Mesenchymal stem cell (in vitro differentiated cells and primary cell): Measurements from ENCODE around the gene TTC24.

Experiments used
- DNase-seq: peaks from one replicate; pipeline ENCODE4 v3.0.0-alpha.2; 2013
- H2AFZ ChIP-seq: one replicate; pipeline ENCODE4 v1.6.1; 2013; ENCODE audit warnings: low read depth, mild to moderate bottlenecking, control low read depth, inconsistent platforms, low read length, moderate library complexity
- H2AK5ac ChIP-seq: 2 replicates; pipeline ENCODE4 v1.6.1; 2013; ENCODE audit warnings: low read length, moderate library complexity, mild to moderate bottlenecking, inconsistent platforms; ENCODE audit not compliant: severe bottlenecking
- H2BK120ac ChIP-seq: one replicate; pipeline ENCODE4 v1.6.1; 2013; ENCODE audit warnings: low read depth, mild to moderate bottlenecking, inconsistent platforms, low read length, moderate library complexity
- H2BK12ac ChIP-seq, 2 experiments: one replicate each; pipeline ENCODE4 v1.6.1; 2013; ENCODE audit warnings: inconsistent platforms in 2 of 2, low read length in 2 of 2, mild to moderate bottlenecking in 2 of 2, moderate library complexity in 2 of 2, control low read depth in 1 of 2
- H2BK15ac ChIP-seq: one replicate; pipeline ENCODE4 v1.6.1; 2013; ENCODE audit warnings: mild to moderate bottlenecking, low read depth, inconsistent platforms; ENCODE audit not compliant: poor library complexity, severe bottlenecking
- H2BK5ac ChIP-seq: 2 replicates; pipeline ENCODE4 v1.6.1; 2013; ENCODE audit warnings: low read depth, mild to moderate bottlenecking, low read length, control low read depth, inconsistent platforms; ENCODE audit not compliant: poor library complexity, severe bottlenecking
- H3K14ac ChIP-seq, 2 experiments: one replicate each; pipeline ENCODE4 v1.6.1; 2013; ENCODE audit warnings: inconsistent platforms in 2 of 2, low read length in 2 of 2, control low read depth in 1 of 2, mild to moderate bottlenecking in 1 of 2, moderate library complexity in 1 of 2
- H3K18ac ChIP-seq, 2 experiments: one replicate each; pipeline ENCODE4 v1.6.1; 2013; ENCODE audit warnings: inconsistent platforms in 2 of 2, low read length in 2 of 2, control low read depth in 1 of 2, low read depth in 1 of 2, mild to moderate bottlenecking in 1 of 2
- H3K23ac ChIP-seq, 2 experiments: one replicate each; pipeline ENCODE4 v1.6.1; 2013; ENCODE audit warnings: inconsistent platforms in 2 of 2, low read length in 2 of 2, mild to moderate bottlenecking in 2 of 2, moderate library complexity in 2 of 2, control low read depth in 1 of 2
- H3K27ac ChIP-seq: 2 replicates; pipeline ENCODE4 v1.5.1; 2013; ENCODE audit warnings: mild to moderate bottlenecking, moderate library complexity, low read length, control low read depth, inconsistent platforms; ENCODE audit not compliant: poor library complexity, severe bottlenecking
- H3K27me3 ChIP-seq, 2 experiments: 2 replicates each; pipeline versions ENCODE4 v1.6.1 to v1.7.0; 2013; ENCODE audit warnings: low read length in 2 of 2, mild to moderate bottlenecking in 2 of 2, moderate library complexity in 2 of 2, control low read depth in 1 of 2, inconsistent platforms in 1 of 2; ENCODE audit not compliant: control insufficient read depth in 1 of 2, insufficient read depth in 1 of 2
- H3K36me3 ChIP-seq, 2 experiments: 2 replicates each; pipeline versions ENCODE4 v1.6.1 to v1.7.0; 2013; ENCODE audit warnings: low read length in 2 of 2, control low read depth in 1 of 2, inconsistent platforms in 1 of 2, low read depth in 1 of 2, mild to moderate bottlenecking in 1 of 2; ENCODE audit not compliant: insufficient read depth in 2 of 2, control insufficient read depth in 1 of 2
- H3K4ac ChIP-seq, 2 experiments: one replicate each; pipeline ENCODE4 v1.6.1; 2013; ENCODE audit warnings: inconsistent platforms in 2 of 2, low read length in 2 of 2, mild to moderate bottlenecking in 2 of 2, moderate library complexity in 2 of 2, control low read depth in 1 of 2, low read depth in 1 of 2
- H3K4me1 ChIP-seq: 2 replicates; pipeline ENCODE4 v1.6.1; 2013; ENCODE audit warnings: low read depth, low read length, control low read depth; ENCODE audit not compliant: control insufficient read depth, insufficient read depth
- H3K4me2 ChIP-seq: 2 replicates; pipeline ENCODE4 v1.6.1; 2013; ENCODE audit warnings: low read length, mild to moderate bottlenecking, inconsistent platforms; ENCODE audit not compliant: poor library complexity, severe bottlenecking
- H3K4me3 ChIP-seq, 2 experiments: 2 replicates each; pipeline versions ENCODE4 v1.5.1 to v1.7.0; 2013; ENCODE audit warnings: low read length in 2 of 2, mild to moderate bottlenecking in 2 of 2, control low read depth in 1 of 2, low read depth in 1 of 2; ENCODE audit not compliant: insufficient read depth in 1 of 2
- H3K79me1 ChIP-seq: replicated peaks from 2 replicates; pipeline ENCODE4 v1.6.1; 2013; ENCODE audit warnings: mild to moderate bottlenecking, control low read depth, low read length, inconsistent platforms; ENCODE audit not compliant: poor library complexity, severe bottlenecking
- H3K9ac ChIP-seq: 2 replicates; pipeline ENCODE4 v1.7.0; 2013; ENCODE audit warnings: mild to moderate bottlenecking, low read length, moderate library complexity
- H3K9me3 ChIP-seq: 2 replicates; pipeline ENCODE4 v1.7.0; 2013; ENCODE audit warnings: mild to moderate bottlenecking, low read length; ENCODE audit not compliant: control insufficient read depth
- H4K8ac ChIP-seq: one replicate; pipeline ENCODE4 v1.6.1; 2013; ENCODE audit warnings: inconsistent platforms, mild to moderate bottlenecking, low read length, moderate library complexity
- H4K91ac ChIP-seq: one replicate; pipeline ENCODE4 v1.6.1; 2013; ENCODE audit warnings: mild to moderate bottlenecking, low read length, inconsistent platforms
- WGBS: methylation state at CpG from one replicate; pipeline ENCODE4 v1.1.7; 2013; ENCODE audit warnings: mixed read lengths; 5-methylcytosine and 5-hydroxymethylcytosine counted together

Gene TTC24

GRCh38 chr1:156547434-156547833, 32.1 kb upstream of the TTC24 start:
- no peak overlapping the region for H2BK15ac ChIP-seq
- H3K14ac ChIP-seq: no peak overlapping the region
- no peak overlapping the region for H2BK12ac ChIP-seq
- no peak overlapping the region for H2BK120ac ChIP-seq
- WGBS: 96% methylated on average over 4 of the region's 4 CpGs
- no peak overlapping the region for H3K9ac ChIP-seq
- H3K36me3 ChIP-seq: peaks cover 9 to 24% of the 10 kb centered on the region in 2 experiments
- H3K9me3 ChIP-seq: no peaks in the 10 kb centered on the region
- no peaks in the 10 kb centered on the region for H3K27me3 ChIP-seq
- no peak for DNase-seq
- no peak overlapping the region for H3K4me2 ChIP-seq
- H3K4me3 ChIP-seq: no peak overlapping the region
- H3K27ac ChIP-seq: no peak overlapping the region
- H3K79me1 ChIP-seq: no peaks in the 10 kb centered on the region
- no peak overlapping the region for H2BK5ac ChIP-seq
- H2AK5ac ChIP-seq: no peak overlapping the region
- no peak overlapping the region for H3K18ac ChIP-seq
- no peak overlapping the region for H3K4ac ChIP-seq
- H4K91ac ChIP-seq: no peak overlapping the region
- no peak overlapping the region for H2AFZ ChIP-seq
- peaks cover 7% of the 10 kb centered on the region for H3K4me1 ChIP-seq
- no peak overlapping the region for H4K8ac ChIP-seq
- H3K23ac ChIP-seq: no peak overlapping the region

GRCh38 chr1:156547982-156548381, 31.5 kb upstream of the TTC24 start:
- H4K8ac ChIP-seq: no peak overlapping the region
- H3K9ac ChIP-seq: no peak overlapping the region
- no peak overlapping the region for H2BK5ac ChIP-seq
- no peak overlapping the region for H2BK15ac ChIP-seq
- H2BK12ac ChIP-seq: no peak overlapping the region
- H3K18ac ChIP-seq: no peak overlapping the region
- H2AFZ ChIP-seq: no peak overlapping the region
- H3K9me3 ChIP-seq: no peaks in the 10 kb centered on the region
- H3K27me3 ChIP-seq: no peaks in the 10 kb centered on the region
- H3K79me1 ChIP-seq: no peaks in the 10 kb centered on the region
- H3K4me2 ChIP-seq: no peak overlapping the region
- H2AK5ac ChIP-seq: no peak overlapping the region
- H3K23ac ChIP-seq: no peak overlapping the region
- H3K4me1 ChIP-seq: peaks cover 7% of the 10 kb centered on the region
- 94% methylated on average over 6 of the region's 9 CpGs for WGBS
- no peak for DNase-seq
- H3K27ac ChIP-seq: no peak overlapping the region
- H2BK120ac ChIP-seq: no peak overlapping the region
- no peak overlapping the region for H4K91ac ChIP-seq
- no peak overlapping the region for H3K14ac ChIP-seq
- H3K36me3 ChIP-seq: peaks cover 9 to 24% of the 10 kb centered on the region in 2 experiments
- no peak overlapping the region for H3K4ac ChIP-seq
- no peak overlapping the region for H3K4me3 ChIP-seq

DNA sequence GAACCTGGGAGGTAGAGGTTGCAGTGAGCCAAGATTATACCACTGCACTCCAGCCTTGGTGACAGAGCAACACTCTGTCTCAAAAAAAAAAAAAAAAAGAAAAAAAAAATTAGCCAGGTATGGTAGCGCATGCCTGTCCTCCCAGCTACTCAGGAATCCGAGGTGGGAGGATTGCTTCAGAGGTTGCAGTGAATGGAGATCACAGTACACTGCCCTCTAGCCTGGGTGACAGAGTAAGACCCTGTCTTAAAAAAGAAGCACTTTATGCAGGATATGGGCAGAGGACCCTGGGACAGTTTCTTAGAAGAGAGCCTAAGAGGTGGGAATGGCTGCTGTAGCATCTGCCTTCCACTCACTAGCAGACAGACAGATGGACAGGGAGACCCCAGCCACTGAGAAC, 30.1 kb upstream of the TTC24 start:
- H2AFZ ChIP-seq: no peak overlapping the region
- no peak overlapping the region for H2BK12ac ChIP-seq
- 84% methylated on average over 2 of the region's 2 CpGs for WGBS

GRCh38 chr1:156549831-156550230, 29.7 kb upstream of the TTC24 start:
- no peak overlapping the region for H4K8ac ChIP-seq
- H3K4me2 ChIP-seq: no peak overlapping the region
- WGBS: 100% methylated on average over 1 of the region's 1 CpG

More for the DNA sequence above, 30.1 kb upstream of the TTC24 start:
- no peak overlapping the region for H3K27ac ChIP-seq
- no peak overlapping the region for H3K23ac ChIP-seq
- H3K27me3 ChIP-seq: no peaks in the 10 kb centered on the region
- H2BK5ac ChIP-seq: no peak overlapping the region
- no peak overlapping the region for H3K4ac ChIP-seq
- no peak for DNase-seq
- no peak overlapping the region for H3K9ac ChIP-seq
- H3K4me1 ChIP-seq: peaks cover 7% of the 10 kb centered on the region
- H4K91ac ChIP-seq: no peak overlapping the region
- H3K79me1 ChIP-seq: no peaks in the 10 kb centered on the region
- H4K8ac ChIP-seq: no peak overlapping the region
- H3K4me2 ChIP-seq: no peak overlapping the region
- peaks cover 9 to 18% of the 10 kb centered on the region in 2 experiments for H3K36me3 ChIP-seq
- no peak overlapping the region for H3K18ac ChIP-seq
- H2BK15ac ChIP-seq: no peak overlapping the region
- H3K4me3 ChIP-seq: no peak overlapping the region
- no peak overlapping the region for H2AK5ac ChIP-seq
- H2BK120ac ChIP-seq: no peak overlapping the region
- no peaks in the 10 kb centered on the region for H3K9me3 ChIP-seq
- no peak overlapping the region for H3K14ac ChIP-seq

More at GRCh38 chr1:156549831-156550230, 29.7 kb upstream of the TTC24 start:
- H2BK15ac ChIP-seq: no peak overlapping the region
- H3K27ac ChIP-seq: no peak overlapping the region
- no peak overlapping the region for H3K4me3 ChIP-seq
- H2BK12ac ChIP-seq: no peak overlapping the region
- H2BK5ac ChIP-seq: no peak overlapping the region
- no peak overlapping the region for H3K18ac ChIP-seq
- peaks cover 7% of the 10 kb centered on the region for H3K4me1 ChIP-seq
- H2AFZ ChIP-seq: no peak overlapping the region
- H4K91ac ChIP-seq: no peak overlapping the region
- H3K4ac ChIP-seq: no peak overlapping the region
- H3K9ac ChIP-seq: no peak overlapping the region
- DNase-seq: no peak
- H2BK120ac ChIP-seq: no peak overlapping the region
- H3K27me3 ChIP-seq: no peaks in the 10 kb centered on the region
- no peaks in the 10 kb centered on the region for H3K9me3 ChIP-seq
- H2AK5ac ChIP-seq: no peak overlapping the region
- H3K36me3 ChIP-seq: peaks cover 9 to 17% of the 10 kb centered on the region in 2 experiments
- H3K23ac ChIP-seq: no peak overlapping the region
- H3K14ac ChIP-seq: no peak overlapping the region
- H3K79me1 ChIP-seq: no peaks in the 10 kb centered on the region
